GM12874 (cell line): ENCODE measurements around the gene GABRD.

ENCODE experiments used
- TF ChIP-seq, protein P1 (sequence below): IDR thresholded peaks from 2 replicates; pipeline ENCODE4 v1.5.1; 2011; ENCODE audit warnings: low read depth, mild to moderate bottlenecking, control low read depth, low read length, moderate library complexity; ENCODE audit not compliant: insufficient read depth

The GABRD gene

GRCh38 chr1:1982379-1983232 lies 36.5 kb upstream of the GABRD start:
- TF ChIP-seq, protein P1, sequence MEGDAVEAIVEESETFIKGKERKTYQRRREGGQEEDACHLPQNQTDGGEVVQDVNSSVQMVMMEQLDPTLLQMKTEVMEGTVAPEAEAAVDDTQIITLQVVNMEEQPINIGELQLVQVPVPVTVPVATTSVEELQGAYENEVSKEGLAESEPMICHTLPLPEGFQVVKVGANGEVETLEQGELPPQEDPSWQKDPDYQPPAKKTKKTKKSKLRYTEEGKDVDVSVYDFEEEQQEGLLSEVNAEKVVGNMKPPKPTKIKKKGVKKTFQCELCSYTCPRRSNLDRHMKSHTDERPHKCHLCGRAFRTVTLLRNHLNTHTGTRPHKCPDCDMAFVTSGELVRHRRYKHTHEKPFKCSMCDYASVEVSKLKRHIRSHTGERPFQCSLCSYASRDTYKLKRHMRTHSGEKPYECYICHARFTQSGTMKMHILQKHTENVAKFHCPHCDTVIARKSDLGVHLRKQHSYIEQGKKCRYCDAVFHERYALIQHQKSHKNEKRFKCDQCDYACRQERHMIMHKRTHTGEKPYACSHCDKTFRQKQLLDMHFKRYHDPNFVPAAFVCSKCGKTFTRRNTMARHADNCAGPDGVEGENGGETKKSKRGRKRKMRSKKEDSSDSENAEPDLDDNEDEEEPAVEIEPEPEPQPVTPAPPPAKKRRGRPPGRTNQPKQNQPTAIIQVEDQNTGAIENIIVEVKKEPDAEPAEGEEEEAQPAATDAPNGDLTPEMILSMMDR: no peak

DNA sequence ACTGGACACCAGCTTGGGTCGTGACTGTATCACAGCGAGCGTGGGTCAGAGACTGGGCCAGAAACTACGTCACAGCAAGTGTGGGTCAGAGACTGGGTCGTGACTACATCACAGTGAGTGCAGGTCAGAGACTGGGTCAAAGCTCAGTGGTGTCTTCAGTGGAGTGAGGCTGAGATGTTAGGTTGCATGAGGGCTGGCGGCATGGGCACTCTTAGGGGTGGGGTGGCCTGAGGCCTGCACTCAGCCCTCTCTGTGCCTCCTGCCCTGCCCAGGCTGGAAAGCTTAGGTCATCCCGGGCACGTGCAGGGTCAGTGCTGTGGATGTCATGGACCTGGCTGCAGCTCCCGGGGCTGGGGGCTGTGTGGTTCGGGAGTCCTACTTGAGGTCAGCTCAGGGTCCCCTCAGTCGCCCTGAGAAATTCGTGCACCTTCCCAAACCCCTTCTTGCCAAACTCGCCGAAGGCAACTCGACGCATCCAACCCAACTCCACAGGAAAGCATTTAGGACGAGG lies 34.5 kb upstream of the GABRD start:
- TF ChIP-seq, protein P1: no peak

GRCh38 chr1:1985375-1986050 lies 33.6 kb upstream of the GABRD start:
- TF ChIP-seq, protein P1: no peak

- TF ChIP-seq, protein P1: no peak
Measured at GRCh38 chr1:1986451-1987141, 32.5 kb upstream of the GABRD start.

- TF ChIP-seq, protein P1: no peak
Measured at GRCh38 chr1:1987142-1987510, 32.0 kb upstream of the GABRD start.

DNA sequence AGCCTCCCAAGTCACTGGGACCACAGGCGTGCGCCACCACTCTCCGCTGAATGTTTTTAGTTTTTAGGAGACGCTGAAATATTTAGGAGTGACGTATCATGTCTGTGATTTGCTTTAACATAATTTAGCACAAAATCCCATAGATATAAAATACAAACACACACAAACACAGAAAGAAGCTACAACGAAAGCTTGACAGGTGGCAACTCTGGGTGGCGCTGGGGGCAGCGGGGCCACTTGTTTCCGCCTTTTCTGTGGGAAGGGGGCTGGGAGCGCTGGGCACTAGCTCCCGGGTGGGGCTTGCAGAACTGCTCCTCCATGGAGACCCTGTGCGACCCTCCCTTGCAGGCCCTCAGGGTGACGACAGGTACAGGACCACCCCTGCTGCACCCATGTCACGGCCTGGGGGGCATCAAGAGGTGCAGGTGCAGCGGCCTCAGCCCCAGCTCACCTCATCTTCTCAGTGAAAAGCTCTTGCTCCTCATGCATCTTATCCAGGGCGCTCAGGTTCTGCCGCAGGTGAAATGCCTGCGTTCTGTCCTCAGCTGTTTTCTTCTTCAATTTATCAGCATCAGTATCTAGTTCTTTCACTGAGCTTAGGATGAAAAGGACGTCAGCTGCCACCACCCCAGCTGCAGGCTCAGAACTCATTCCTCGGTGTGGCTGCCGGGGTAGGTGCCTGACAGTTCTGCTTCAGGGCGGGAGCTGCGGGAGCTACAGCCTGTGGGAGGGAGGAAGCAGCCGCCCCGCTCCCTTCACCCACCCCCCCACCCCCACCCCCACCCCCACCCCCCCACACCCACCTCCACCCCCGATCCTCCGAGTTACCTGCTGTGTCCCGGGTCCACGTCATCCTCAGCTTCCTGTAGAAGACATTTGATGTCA lies 30.8 kb upstream of the GABRD start:
- TF ChIP-seq, protein P1: no peak
